Measurements from ENCODE around the gene IL16.
"Not testable (repeated sequence)": the region's sequence is repeated elsewhere in the genome, so short reads cannot be mapped to it uniquely, and the experiment has no call there.

The IL16 gene

DNA sequence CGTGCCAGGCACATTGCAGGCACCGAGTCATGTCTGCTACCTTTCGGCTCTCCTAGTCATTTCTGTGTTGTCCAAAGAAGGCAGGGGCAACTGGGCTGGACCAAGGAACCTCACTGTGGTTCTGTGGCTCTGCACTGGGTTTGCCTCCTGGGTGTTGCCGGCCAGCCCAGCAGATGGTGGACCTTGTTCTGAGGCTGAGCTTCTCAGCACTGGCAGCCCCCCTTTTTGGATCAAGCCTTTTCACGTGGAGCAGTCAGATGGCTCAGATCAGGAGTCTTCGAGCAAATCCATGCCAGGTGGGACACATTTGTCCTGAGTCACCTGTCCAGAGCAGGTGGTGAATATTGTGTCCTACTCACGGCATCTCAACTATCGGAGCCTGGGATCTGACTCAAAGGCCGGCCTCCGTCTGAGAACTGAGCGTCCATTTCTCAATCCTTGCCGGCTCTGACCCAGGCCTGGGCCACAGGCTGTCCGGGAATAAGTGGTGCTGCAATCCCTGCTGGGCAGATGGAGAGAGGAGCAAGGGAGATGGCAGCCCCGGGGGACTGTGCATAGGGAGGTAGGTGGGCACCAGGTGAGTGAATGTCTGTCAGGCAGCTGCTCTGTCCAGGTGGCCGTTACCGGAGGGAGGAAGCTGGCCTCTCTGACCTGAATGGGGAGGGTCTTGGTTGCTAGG is at the start of gene IL16:
TSS of gene IL16 (plus strand) at position 304 of the 679 bp plus-strand sequence. CDS start 28,521 bp downstream, outside the sequence.
- H3K36me3 Mint-ChIP-seq: no peaks in the 10 kb centered on the region
- no peaks in the 10 kb centered on the region for H3K9me3 Mint-ChIP-seq (ENCODE audit: low read depth)
- no peak within 1 kb of the TSS for H3K27ac Mint-ChIP-seq
- H3K27me3 Mint-ChIP-seq: peaks cover 2% of the 10 kb centered on the region
- H3K4me3 Mint-ChIP-seq: no peak within 1 kb of the TSS
- H3K4me1 Mint-ChIP-seq (ENCODE audit: low read depth): no peaks in the 10 kb centered on the region

DNA sequence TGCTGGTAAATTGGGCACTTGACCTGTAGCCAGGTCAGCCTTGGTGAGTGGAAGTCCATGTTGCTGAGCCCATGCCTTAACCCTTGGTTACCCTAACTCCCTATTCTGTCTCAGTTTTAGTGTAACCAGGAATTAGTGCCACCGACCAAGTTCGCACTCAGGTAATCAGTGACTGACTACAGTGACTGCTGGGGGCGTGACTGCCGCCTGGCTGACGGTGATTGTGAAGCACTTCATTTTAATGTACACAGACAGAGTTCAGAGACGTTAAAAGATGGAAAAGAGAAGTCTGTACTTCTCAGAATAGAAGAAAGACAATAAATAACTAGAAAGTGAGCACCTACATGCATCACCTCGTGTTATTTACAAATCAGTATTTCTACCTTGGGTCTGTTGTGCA is 45.3 kb upstream of the IL16 start:
- H3K4me3 Mint-ChIP-seq: no peak overlapping the region
- no peaks in the 10 kb centered on the region for H3K4me1 Mint-ChIP-seq (ENCODE audit: low read depth)

DNA sequence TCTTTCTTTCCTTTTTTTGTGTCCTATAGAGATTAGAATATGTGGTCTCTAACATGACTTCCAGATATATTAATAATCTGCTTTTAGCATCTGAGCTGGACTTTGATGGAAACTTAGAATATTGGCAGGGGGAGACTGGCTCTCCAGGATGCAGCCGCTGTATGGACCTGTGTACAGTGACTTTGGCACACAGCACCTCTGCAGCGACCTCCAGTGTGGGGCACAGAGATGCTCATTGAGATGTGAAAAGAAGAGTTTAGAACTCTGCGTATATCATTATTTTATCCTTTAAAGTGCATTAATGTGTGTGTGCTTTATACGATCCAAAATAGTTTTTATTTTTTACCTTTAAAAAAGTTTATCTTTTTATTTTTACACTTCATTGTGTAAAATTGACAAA is 44.3 kb upstream of the IL16 start:
- H3K9me3 Mint-ChIP-seq (ENCODE audit: low read depth): no peaks in the 10 kb centered on the region
- no peak overlapping the region for H3K27ac Mint-ChIP-seq
- no peaks in the 10 kb centered on the region for H3K4me1 Mint-ChIP-seq (ENCODE audit: low read depth)
- no peak overlapping the region for H3K4me3 Mint-ChIP-seq
- no peaks in the 10 kb centered on the region for H3K36me3 Mint-ChIP-seq
- H3K27me3 Mint-ChIP-seq: no peaks in the 10 kb centered on the region

More for the DNA sequence above, 45.3 kb upstream of the IL16 start:
- no peaks in the 10 kb centered on the region for H3K27me3 Mint-ChIP-seq
- no peaks in the 10 kb centered on the region for H3K36me3 Mint-ChIP-seq
- no peak overlapping the region for H3K27ac Mint-ChIP-seq
- no peaks in the 10 kb centered on the region for H3K9me3 Mint-ChIP-seq (ENCODE audit: low read depth)

DNA sequence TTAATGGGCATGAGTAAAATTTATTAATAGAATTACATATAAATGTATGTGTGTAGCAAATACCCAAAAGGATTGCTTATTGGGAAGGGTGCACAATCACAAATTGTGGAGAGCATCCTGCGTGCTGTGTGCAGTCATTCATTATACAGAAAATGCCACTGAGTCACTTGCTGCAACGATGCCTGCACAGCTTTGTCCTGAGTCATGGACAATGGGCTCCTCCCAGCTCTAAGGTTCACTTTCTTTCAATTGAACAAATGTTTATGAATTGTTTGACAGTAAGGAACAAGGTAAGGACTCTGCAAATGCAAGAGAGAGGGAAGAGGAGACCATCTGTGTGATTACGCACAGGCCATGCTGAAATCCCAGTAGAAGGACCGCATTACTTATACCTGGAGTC is 43.9 kb upstream of the IL16 start:
- Mint-ChIP-seq H3K4me3 (no peak overlapping the region), H3K4me1 (ENCODE audit: low read depth) (no peaks in the 10 kb centered on the region), H3K36me3 (no peaks in the 10 kb centered on the region), H3K9me3 (ENCODE audit: low read depth) (no peaks in the 10 kb centered on the region), H3K27ac (no peak overlapping the region), H3K27me3 (no peaks in the 10 kb centered on the region)

GRCh38 chr15:81155375-81156218 is 41.1 kb upstream of the IL16 start:
- H3K4me3 Mint-ChIP-seq: no peak overlapping the region
- no peaks in the 10 kb centered on the region for H3K9me3 Mint-ChIP-seq (ENCODE audit: low read depth)
- H3K36me3 Mint-ChIP-seq: no peaks in the 10 kb centered on the region
- no peaks in the 10 kb centered on the region for H3K27me3 Mint-ChIP-seq
- peaks cover 1% of the 10 kb centered on the region for H3K4me1 Mint-ChIP-seq (ENCODE audit: low read depth)
- no peak overlapping the region for H3K27ac Mint-ChIP-seq

DNA sequence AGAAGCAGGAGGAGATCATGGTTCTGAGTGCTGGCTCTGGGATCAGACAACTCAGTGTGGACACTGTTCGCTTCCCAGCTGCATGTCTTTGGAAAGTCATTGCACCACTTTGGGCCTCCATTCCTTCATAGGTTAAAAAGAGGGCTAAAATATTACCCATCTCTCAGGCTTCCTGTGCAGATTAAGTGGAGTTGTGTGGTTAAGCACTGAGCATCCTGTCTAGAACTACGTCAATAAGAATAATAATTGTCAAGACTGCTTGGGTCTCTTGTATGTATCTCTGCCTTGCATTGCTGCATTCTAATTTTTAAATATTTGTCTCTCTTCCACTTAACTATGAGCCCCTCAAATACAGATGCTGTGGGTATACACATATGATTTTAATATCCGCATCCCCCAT is 40.4 kb upstream of the IL16 start:
- H3K9me3 Mint-ChIP-seq (ENCODE audit: low read depth): no peaks in the 10 kb centered on the region
- H3K36me3 Mint-ChIP-seq: no peaks in the 10 kb centered on the region
- H3K27me3 Mint-ChIP-seq: no peaks in the 10 kb centered on the region
- H3K4me3 Mint-ChIP-seq: no peak overlapping the region
- H3K4me1 Mint-ChIP-seq (ENCODE audit: low read depth): peaks cover 9% of the 10 kb centered on the region
- H3K27ac Mint-ChIP-seq: no peak overlapping the region

GRCh38 chr15:81157195-81157938 is 39.3 kb upstream of the IL16 start:
- Mint-ChIP-seq H3K27me3 (no peaks in the 10 kb centered on the region), H3K27ac (no peak overlapping the region), H3K4me3 (no peak overlapping the region), H3K36me3 (no peaks in the 10 kb centered on the region), H3K9me3 (ENCODE audit: low read depth) (no peaks in the 10 kb centered on the region), H3K4me1 (ENCODE audit: low read depth) (peaks cover 19% of the 10 kb centered on the region)

- Mint-ChIP-seq H3K36me3 (no peaks in the 10 kb centered on the region), H3K4me1 (ENCODE audit: low read depth) (peaks cover 21% of the 10 kb centered on the region), H3K4me3 (no peak overlapping the region), H3K9me3 (ENCODE audit: low read depth) (no peaks in the 10 kb centered on the region), H3K27ac (no peak overlapping the region), H3K27me3 (no peaks in the 10 kb centered on the region)
Observed at GRCh38 chr15:81157939-81158223, 38.8 kb upstream of the IL16 start.

GRCh38 chr15:81158561-81158960 is 38.1 kb upstream of the IL16 start:
- H3K36me3 Mint-ChIP-seq; H3K4me3 Mint-ChIP-seq; H3K27me3 Mint-ChIP-seq; H3K27ac Mint-ChIP-seq; H3K9me3 Mint-ChIP-seq (ENCODE audit: low read depth): not testable (repeated sequence)
- H3K4me1 Mint-ChIP-seq (ENCODE audit: low read depth): peaks cover 21% of the 10 kb centered on the region

DNA sequence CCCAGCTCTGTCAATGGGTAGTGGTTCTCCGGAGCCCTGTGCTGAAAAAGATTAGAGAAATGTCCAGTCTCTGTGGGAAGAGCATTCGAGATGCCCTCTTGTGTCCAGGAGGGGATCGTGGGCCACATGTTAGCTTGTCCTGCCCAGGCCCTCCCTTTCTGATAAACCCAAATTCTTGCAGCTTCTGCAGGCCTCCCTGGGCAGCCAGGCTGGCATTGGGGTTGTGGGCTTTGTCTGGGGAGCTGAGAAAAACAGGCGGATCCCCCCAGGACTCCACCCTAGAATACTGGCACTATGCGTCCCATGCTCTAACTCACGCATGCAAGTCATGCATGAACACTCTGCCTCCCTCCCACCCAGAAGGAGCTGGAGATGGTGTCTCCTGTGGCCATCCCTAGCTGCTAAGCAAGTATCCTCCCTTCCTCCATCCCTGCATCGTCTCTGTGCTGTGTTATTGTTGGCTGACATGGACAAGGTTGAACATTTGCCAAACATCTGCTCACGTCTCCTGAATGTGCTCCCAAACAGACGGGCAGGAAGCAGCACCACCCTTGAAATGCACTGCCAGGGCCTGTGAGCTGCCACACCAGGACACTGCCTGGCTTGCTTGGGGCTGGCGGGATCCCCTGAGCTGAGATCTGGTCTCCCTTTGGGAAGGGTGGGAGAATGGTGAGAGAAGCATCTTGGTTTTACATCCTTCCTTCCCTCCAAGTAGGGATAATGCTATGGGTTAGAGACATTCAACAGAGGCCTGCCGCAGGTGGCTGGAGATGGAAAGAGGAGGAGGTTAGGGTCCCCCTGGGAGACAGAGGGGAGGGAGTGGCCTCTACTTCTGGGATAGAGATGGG is 36.1 kb upstream of the IL16 start:
- Mint-ChIP-seq H3K4me1 (ENCODE audit: low read depth) (peaks cover 21% of the 10 kb centered on the region), H3K4me3 (no peak overlapping the region), H3K36me3 (no peaks in the 10 kb centered on the region), H3K27ac (no peak overlapping the region), H3K9me3 (ENCODE audit: low read depth) (no peaks in the 10 kb centered on the region), H3K27me3 (no peaks in the 10 kb centered on the region)

- H3K4me1 Mint-ChIP-seq (ENCODE audit: low read depth): peaks cover 21% of the 10 kb centered on the region
Observed at GRCh38 chr15:81161160-81161673, 35.5 kb upstream of the IL16 start.

GRCh38 chr15:81161851-81162250 is 34.8 kb upstream of the IL16 start:
- Mint-ChIP-seq H3K27ac (no peak overlapping the region), H3K9me3 (ENCODE audit: low read depth) (no peaks in the 10 kb centered on the region), H3K36me3 (no peaks in the 10 kb centered on the region), H3K4me1 (ENCODE audit: low read depth) (peaks cover 25% of the 10 kb centered on the region), H3K27me3 (no peaks in the 10 kb centered on the region), H3K4me3 (no peak overlapping the region)

More at GRCh38 chr15:81161160-81161673, 35.5 kb upstream of the IL16 start:
- no peaks in the 10 kb centered on the region for H3K27me3 Mint-ChIP-seq
- no peaks in the 10 kb centered on the region for H3K9me3 Mint-ChIP-seq (ENCODE audit: low read depth)
- no peaks in the 10 kb centered on the region for H3K36me3 Mint-ChIP-seq
- H3K27ac Mint-ChIP-seq: no peak overlapping the region
- no peak overlapping the region for H3K4me3 Mint-ChIP-seq

- Mint-ChIP-seq H3K4me1 (ENCODE audit: low read depth) (peaks cover 33% of the 10 kb centered on the region), H3K9me3 (ENCODE audit: low read depth) (no peaks in the 10 kb centered on the region), H3K27ac (no peak overlapping the region)
Observed at GRCh38 chr15:81163961-81164800, 32.5 kb upstream of the IL16 start.

DNA sequence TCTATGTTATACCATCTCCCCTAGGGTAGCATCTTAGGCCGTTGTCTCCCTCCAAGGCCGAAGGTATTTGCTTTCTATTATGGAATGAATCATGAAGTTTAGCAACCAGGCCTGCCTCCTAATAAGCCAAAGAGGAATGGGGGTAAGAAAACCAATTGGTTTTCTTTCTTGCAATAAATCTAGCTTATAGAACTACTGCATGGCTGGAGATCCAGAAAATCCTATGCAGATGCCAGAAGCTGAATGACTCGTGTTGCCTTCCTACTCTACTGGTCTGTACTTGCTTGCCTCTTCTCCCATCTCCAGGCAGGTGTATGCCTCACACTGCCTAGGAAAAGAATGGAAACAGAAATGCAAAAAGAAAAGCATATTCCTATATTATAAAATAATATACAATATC is 31.1 kb upstream of the IL16 start:
- Mint-ChIP-seq H3K4me1 (ENCODE audit: low read depth) (peaks cover 32% of the 10 kb centered on the region), H3K4me3 (no peak overlapping the region), H3K27me3 (no peaks in the 10 kb centered on the region), H3K36me3 (no peaks in the 10 kb centered on the region), H3K9me3 (ENCODE audit: low read depth) (no peaks in the 10 kb centered on the region), H3K27ac (no peak overlapping the region)

More at GRCh38 chr15:81163961-81164800, 32.5 kb upstream of the IL16 start:
- Mint-ChIP-seq H3K4me3 (no peak overlapping the region), H3K36me3 (no peaks in the 10 kb centered on the region), H3K27me3 (no peaks in the 10 kb centered on the region)
